Measurements from ENCODE around the gene LSAMP.

DNA sequence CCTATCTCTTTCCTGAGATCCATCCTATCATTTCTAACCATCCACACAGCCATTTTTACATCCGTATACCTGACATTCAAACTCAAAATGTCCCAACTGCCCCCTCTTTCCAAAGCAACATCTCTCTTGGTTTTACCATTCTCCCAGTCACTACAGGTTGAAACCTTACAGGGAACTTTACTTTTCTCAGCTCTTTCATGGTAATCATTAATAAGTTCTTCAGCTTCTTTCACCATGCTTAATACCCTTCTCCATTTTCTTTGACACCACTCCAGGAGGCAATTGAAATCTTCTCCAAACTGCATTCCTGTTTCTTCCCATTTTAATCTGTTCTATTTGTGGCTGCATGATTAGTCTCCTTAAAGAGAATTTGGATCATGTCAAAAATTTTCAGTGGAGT, 469.5 kb downstream of the LSAMP start:
- TF ChIP-seq POLR2A (IDR thresholded peaks at IDR 0.05; ENCODE audit: low read depth, low read length) (no peak), RAD21 (IDR thresholded peaks at IDR 0.05; ENCODE audit: low read length) (no peak), NFE2L2 (IDR thresholded peaks at IDR 0.05; ENCODE audit: low read depth, low read length) (no peak), MAFK (IDR thresholded peaks at IDR 0.05; ENCODE audit: low read depth, low read length) (no peak), CHD1 (IDR thresholded peaks at IDR 0.05; ENCODE audit: low read depth, low read length) (no peak), RCOR1 (IDR thresholded peaks at IDR 0.05; ENCODE audit: insufficient replicate concordance, low read length) (no peak)
- TF ChIP-seq, protein P1, sequence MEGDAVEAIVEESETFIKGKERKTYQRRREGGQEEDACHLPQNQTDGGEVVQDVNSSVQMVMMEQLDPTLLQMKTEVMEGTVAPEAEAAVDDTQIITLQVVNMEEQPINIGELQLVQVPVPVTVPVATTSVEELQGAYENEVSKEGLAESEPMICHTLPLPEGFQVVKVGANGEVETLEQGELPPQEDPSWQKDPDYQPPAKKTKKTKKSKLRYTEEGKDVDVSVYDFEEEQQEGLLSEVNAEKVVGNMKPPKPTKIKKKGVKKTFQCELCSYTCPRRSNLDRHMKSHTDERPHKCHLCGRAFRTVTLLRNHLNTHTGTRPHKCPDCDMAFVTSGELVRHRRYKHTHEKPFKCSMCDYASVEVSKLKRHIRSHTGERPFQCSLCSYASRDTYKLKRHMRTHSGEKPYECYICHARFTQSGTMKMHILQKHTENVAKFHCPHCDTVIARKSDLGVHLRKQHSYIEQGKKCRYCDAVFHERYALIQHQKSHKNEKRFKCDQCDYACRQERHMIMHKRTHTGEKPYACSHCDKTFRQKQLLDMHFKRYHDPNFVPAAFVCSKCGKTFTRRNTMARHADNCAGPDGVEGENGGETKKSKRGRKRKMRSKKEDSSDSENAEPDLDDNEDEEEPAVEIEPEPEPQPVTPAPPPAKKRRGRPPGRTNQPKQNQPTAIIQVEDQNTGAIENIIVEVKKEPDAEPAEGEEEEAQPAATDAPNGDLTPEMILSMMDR (conservative IDR thresholded peaks at IDR 0.05; ENCODE audit: low read depth, low read length) = no peak
